MM.1S (cell line): ENCODE measurements around the gene COL27A1.

Experiments
- DNase-seq: peaks from one replicate; pipeline ENCODE4 v3.0.0-alpha.2; 2015
- H2AFZ ChIP-seq: fragments of 300-600 bp; sonication (generic); 2 replicates; pipeline ENCODE4 v1.6.0; 2016; ENCODE audit warnings: antibody characterized with exemption, low read length
- H3F3A ChIP-seq: fragments of 300-600 bp; sonication (generic); 2 replicates; pipeline ENCODE4 v1.6.1; 2016; ENCODE audit warnings: mild to moderate bottlenecking, antibody characterized with exemption, low read length, moderate library complexity, mixed read lengths; ENCODE audit not compliant: insufficient read depth
- H3K27ac ChIP-seq: fragments of 300-600 bp; sonication (generic); 2 replicates; pipeline ENCODE4 v1.5.1; 2016; ENCODE audit warnings: mild to moderate bottlenecking, low read length
- H3K27me3 ChIP-seq: fragments of 300-600 bp; sonication (generic); replicated peaks from 2 replicates; pipeline ENCODE4 v1.6.0; 2016; ENCODE audit warnings: low read length; ENCODE audit not compliant: insufficient read depth
- H3K36me3 ChIP-seq: fragments of 300-600 bp; sonication (generic); replicated peaks from 2 replicates; pipeline ENCODE4 v1.6.1; 2016; ENCODE audit warnings: mild to moderate bottlenecking, low read length, mixed read lengths; ENCODE audit not compliant: insufficient read depth
- H3K4me1 ChIP-seq: fragments of 300-600 bp; sonication (generic); 2 replicates; pipeline ENCODE4 v1.6.1; 2016; ENCODE audit warnings: low read length, mixed read lengths
- H3K4me2 ChIP-seq: fragments of 300-600 bp; sonication (generic); 2 replicates; pipeline ENCODE4 v1.6.0; 2016; ENCODE audit warnings: low read depth, low read length
- H3K4me3 ChIP-seq: fragments of 300-600 bp; sonication (generic); 2 replicates; pipeline ENCODE4 v1.5.1; 2016; ENCODE audit warnings: low read length, mixed read lengths
- H3K79me2 ChIP-seq: fragments of 300-600 bp; sonication (generic); 2 replicates; pipeline ENCODE4 v1.6.1; 2016; ENCODE audit warnings: mixed run types, low read length, mixed read lengths
- H3K9ac ChIP-seq: fragments of 300-600 bp; sonication (generic); 2 replicates; pipeline ENCODE4 v1.6.1; 2016; ENCODE audit warnings: low read length, mixed read lengths
- H3K9me2 ChIP-seq: fragments of 300-600 bp; sonication (generic); replicated peaks from 2 replicates; pipeline ENCODE4 v1.6.1; 2016; ENCODE audit warnings: mild to moderate bottlenecking, low read length, mixed read lengths; ENCODE audit not compliant: insufficient read depth
- H3K9me3 ChIP-seq: fragments of 300-600 bp; sonication (generic); replicated peaks from 2 replicates; pipeline ENCODE4 v1.6.1; 2016; ENCODE audit warnings: mild to moderate bottlenecking, low read length, mixed read lengths; ENCODE audit not compliant: insufficient read depth
- H4K20me1 ChIP-seq: fragments of 300-600 bp; sonication (generic); 2 replicates; pipeline ENCODE4 v1.6.1; 2016; ENCODE audit warnings: mild to moderate bottlenecking, low read length, moderate library complexity, mixed read lengths; ENCODE audit not compliant: insufficient read depth
- CTCF ChIP-seq: fragments of 300-600 bp; sonication (generic); IDR thresholded peaks from 2 replicates; pipeline ENCODE4 v1.5.1; 2016; ENCODE audit warnings: antibody characterized with exemption, low read length, mixed read lengths
- EZH2 ChIP-seq: fragments of 300-600 bp; sonication (generic); optimal IDR thresholded peaks from 2 replicates; pipeline ENCODE3; 2017; ENCODE audit warnings: low read depth, mild to moderate bottlenecking, antibody characterized with exemption, low read length, mixed read lengths
- EZH2phosphoT487 ChIP-seq: fragments of 300-600 bp; sonication (generic); IDR thresholded peaks from 2 replicates; pipeline ENCODE4 v1.6.1; 2018; ENCODE audit warnings: antibody characterized with exemption, low read length

Gene COL27A1

DNA sequence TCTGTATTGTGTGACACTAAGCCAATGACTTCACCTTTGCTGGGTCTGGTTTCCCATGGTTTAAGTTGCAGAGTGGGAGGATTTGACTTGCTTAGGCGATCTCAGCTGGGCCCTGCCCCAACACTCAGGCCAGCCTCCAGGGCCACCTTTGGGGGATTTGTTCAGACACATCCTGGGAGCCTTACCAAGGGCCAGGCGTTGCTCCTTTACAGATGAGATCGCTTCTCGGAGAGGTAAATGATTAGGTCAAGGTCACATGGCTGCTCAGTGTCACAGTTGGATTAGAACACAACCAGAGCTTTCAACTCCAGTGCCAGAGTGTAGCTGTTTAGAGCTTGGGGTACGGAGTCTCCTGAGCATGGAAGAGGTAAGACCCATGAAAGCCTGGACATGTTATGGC, 57.5 kb downstream of the COL27A1 start:
- H3K9ac ChIP-seq, result no peak overlapping the region
- no peaks in the 10 kb centered on the region for H4K20me1 ChIP-seq
- no peak for DNase-seq
- H3K36me3 ChIP-seq, result no peaks in the 10 kb centered on the region
- no peaks in the 10 kb centered on the region for H3K4me1 ChIP-seq
- no peak overlapping the region for H2AFZ ChIP-seq
- no peaks in the 10 kb centered on the region for H3K9me3 ChIP-seq
- H3K4me3 ChIP-seq, result no peak overlapping the region
- H3F3A ChIP-seq, result no peaks in the 10 kb centered on the region
- TF ChIP-seq EZH2 (no peak), EZH2phosphoT487 (no peak), CTCF (no peak)
- no peaks in the 10 kb centered on the region for H3K9me2 ChIP-seq
- H3K27me3 ChIP-seq, result no peaks in the 10 kb centered on the region
- no peak overlapping the region for H3K4me2 ChIP-seq
- H3K79me2 ChIP-seq, result no peaks in the 10 kb centered on the region
- no peak overlapping the region for H3K27ac ChIP-seq

GRCh38 chr9:114213566-114213965, 58.2 kb downstream of the COL27A1 start:
- DNase-seq, result no peak
- no peak overlapping the region for H3K27ac ChIP-seq
- no peak for TF ChIP-seq CTCF
- no peak for TF ChIP-seq EZH2phosphoT487
- TF ChIP-seq EZH2, result no peak
- no peaks in the 10 kb centered on the region for H4K20me1 ChIP-seq
- H3K27me3 ChIP-seq, result no peaks in the 10 kb centered on the region
- H3K9me2 ChIP-seq, result no peaks in the 10 kb centered on the region
- H3K9ac ChIP-seq, result no peak overlapping the region
- H3K4me1 ChIP-seq, result no peaks in the 10 kb centered on the region
- H3K9me3 ChIP-seq, result no peaks in the 10 kb centered on the region
- no peaks in the 10 kb centered on the region for H3K36me3 ChIP-seq
- no peaks in the 10 kb centered on the region for H3F3A ChIP-seq
- H3K79me2 ChIP-seq, result no peaks in the 10 kb centered on the region
- H3K4me3 ChIP-seq, result no peak overlapping the region
- H2AFZ ChIP-seq, result no peak overlapping the region
- H3K4me2 ChIP-seq, result no peak overlapping the region

DNA sequence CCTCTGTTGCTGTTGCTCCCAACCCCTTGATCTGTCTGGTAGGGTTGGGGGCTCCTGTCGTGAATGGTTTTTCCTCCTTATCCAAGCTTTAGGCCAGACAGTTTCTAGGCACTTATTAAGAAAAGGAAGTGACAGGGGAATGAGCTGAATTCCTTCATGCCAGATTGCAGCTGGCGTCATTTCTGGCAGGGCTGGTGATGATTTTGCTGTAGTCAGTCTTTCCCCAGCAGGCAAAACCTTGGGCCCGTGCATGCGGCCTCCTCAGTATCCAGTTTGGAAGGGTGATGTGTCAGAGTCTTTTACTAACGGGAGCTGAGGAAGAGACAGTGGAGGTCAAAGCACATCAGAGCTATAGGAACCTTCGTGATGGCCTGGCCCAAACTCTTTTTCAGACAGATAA, 58.8 kb downstream of the COL27A1 start:
- no peak overlapping the region for H2AFZ ChIP-seq
- TF ChIP-seq EZH2, result no peak
- no peak for TF ChIP-seq CTCF
- no peak for TF ChIP-seq EZH2phosphoT487
- no peak overlapping the region for H3K9ac ChIP-seq
- no peak overlapping the region for H3K4me3 ChIP-seq
- no peak for DNase-seq
- H3K9me3 ChIP-seq, result no peaks in the 10 kb centered on the region
- H3K79me2 ChIP-seq, result no peaks in the 10 kb centered on the region
- no peak overlapping the region for H3K27ac ChIP-seq
- no peaks in the 10 kb centered on the region for H3K36me3 ChIP-seq
- no peaks in the 10 kb centered on the region for H3F3A ChIP-seq
- no peaks in the 10 kb centered on the region for H3K4me1 ChIP-seq
- H4K20me1 ChIP-seq, result no peaks in the 10 kb centered on the region
- H3K4me2 ChIP-seq, result no peak overlapping the region
- H3K27me3 ChIP-seq, result no peaks in the 10 kb centered on the region
- H3K9me2 ChIP-seq, result no peaks in the 10 kb centered on the region
